HUES6 (cell line): ENCODE results near the gene POU3F3.

Experiments used
- H3K27ac ChIP-seq: 2 replicates; pipeline ENCODE4 v1.7.0; 2013; ENCODE audit warnings: low read depth, mild to moderate bottlenecking, low read length, inconsistent platforms
- H3K27me3 ChIP-seq: 2 replicates; pipeline ENCODE4 v1.6.1; 2013; ENCODE audit warnings: low read length; ENCODE audit not compliant: control insufficient read depth, insufficient read depth
- H3K36me3 ChIP-seq: 2 replicates; pipeline ENCODE4 v1.6.1; 2013; ENCODE audit warnings: low read length; ENCODE audit not compliant: control insufficient read depth, insufficient read depth
- H3K4me1 ChIP-seq: 2 replicates; pipeline ENCODE4 v1.6.1; 2013; ENCODE audit warnings: low read length; ENCODE audit not compliant: control insufficient read depth, insufficient read depth
- H3K4me3 ChIP-seq: 2 replicates; pipeline ENCODE4 v1.5.1; 2013; ENCODE audit warnings: low read depth, low read length
- H3K9ac ChIP-seq: one replicate; pipeline ENCODE4 v1.6.1; 2013; ENCODE audit warnings: mild to moderate bottlenecking, low read length
- H3K9me3 ChIP-seq: 2 replicates; pipeline ENCODE4 v1.6.1; 2013; ENCODE audit warnings: low read depth, low read length; ENCODE audit not compliant: control insufficient read depth, insufficient read depth

The POU3F3 gene

DNA sequence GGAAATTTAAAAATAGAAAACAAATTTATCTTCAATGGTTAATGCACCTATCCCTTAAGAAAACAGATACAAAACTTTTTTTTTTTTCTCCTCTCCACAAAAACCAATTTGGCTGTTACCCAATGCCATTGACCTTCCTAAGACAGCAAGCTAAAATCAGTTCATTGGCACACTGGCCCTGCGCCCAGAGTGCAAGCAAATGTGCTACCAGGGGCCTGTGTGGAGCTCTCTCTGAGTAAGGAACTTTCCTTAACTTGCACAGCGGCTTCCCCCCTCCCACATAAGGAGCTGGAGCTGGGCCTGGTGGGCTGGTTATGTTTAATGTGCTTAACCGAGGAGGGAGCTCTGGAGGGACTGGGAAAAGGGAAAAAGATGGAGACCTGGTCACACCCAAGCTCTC, 17.6 kb upstream of the POU3F3 start:
- no peaks in the 10 kb centered on the region for H3K4me1 ChIP-seq
- no peaks in the 10 kb centered on the region for H3K36me3 ChIP-seq
- no peak overlapping the region for H3K9ac ChIP-seq
- no peak overlapping the region for H3K4me3 ChIP-seq
- H3K27me3 ChIP-seq, result peaks cover 12% of the 10 kb centered on the region
- no peaks in the 10 kb centered on the region for H3K9me3 ChIP-seq
- no peak overlapping the region for H3K27ac ChIP-seq

DNA sequence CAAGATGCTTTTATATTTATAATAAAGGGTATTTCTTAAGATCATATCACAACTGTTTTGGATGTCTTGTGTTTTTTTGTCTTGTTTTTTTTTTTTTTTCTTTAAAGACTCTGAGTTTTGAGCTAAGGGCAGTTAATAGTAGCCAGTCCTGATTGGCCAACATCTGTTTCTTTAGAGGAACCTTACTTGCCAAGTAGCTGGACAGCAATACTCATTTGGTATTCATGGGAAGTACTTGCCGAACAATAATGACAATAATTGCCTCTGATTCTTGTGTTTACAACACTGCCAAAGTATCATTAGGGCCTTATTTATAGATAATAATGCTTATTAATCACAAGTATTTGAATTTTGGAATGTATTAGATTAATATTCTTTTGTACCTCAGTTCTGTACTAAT, 17.1 kb upstream of the POU3F3 start:
- Histone ChIP-seq H3K27ac (no peak overlapping the region), H3K36me3 (no peaks in the 10 kb centered on the region), H3K4me3 (no peak overlapping the region), H3K4me1 (no peaks in the 10 kb centered on the region), H3K27me3 (peaks cover 18% of the 10 kb centered on the region), H3K9ac (no peak overlapping the region), H3K9me3 (no peaks in the 10 kb centered on the region)

DNA sequence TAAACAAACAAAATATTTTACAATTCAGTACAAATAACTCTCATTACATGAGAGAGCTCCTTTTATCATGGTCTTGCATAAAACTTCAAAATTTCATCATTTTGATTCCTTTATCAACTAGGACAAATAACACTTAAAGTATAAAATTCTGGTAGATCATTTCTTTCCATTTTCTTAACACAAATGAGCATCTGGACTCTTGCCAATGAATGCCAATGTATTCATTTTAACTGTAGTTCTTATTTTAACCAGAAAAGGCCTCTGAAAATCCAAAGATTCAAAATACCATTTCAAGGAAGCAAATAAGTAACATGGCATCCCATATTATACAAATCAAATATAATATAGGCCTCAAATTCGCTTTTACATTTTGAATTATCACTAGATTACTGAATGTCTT, 13.8 kb upstream of the POU3F3 start:
- H3K4me3 ChIP-seq, result no peak overlapping the region
- peaks cover 16% of the 10 kb centered on the region for H3K4me1 ChIP-seq
- H3K27me3 ChIP-seq, result peaks cover 51% of the 10 kb centered on the region
- H3K27ac ChIP-seq, result no peak overlapping the region
- H3K36me3 ChIP-seq, result no peaks in the 10 kb centered on the region
- H3K9ac ChIP-seq, result no peak overlapping the region
- no peaks in the 10 kb centered on the region for H3K9me3 ChIP-seq

DNA sequence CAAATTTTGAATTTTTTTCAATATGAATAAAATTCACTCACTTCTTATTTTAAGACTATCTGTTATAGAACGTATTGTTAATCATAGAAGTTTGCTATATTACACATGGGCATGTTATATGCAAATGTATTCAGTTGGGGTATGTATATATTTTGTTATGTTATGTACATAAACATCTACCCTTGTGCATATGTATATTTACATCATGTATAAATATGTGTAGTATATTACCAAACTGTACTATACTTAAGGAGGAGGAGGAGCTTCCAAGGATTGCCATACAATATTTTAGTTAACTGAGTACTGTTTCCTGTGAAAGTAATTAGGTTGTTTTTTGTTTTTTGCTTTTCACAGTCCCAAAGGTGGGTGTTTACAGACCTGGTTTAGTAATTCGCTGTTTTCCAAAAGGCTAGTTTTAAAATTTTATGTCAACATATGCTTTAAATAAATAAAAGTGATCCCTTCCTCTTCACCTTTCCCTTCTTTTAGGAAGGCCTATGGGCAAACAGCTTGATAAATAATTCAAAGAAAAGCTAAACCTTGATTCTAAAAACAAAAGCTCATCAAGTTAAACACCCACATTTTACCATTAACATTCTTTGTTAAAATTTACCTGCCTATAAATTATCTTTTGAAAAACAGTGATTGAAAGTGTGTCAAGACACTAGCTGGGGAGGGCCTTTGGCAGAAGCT, 12.9 kb upstream of the POU3F3 start:
- no peak overlapping the region for H3K4me3 ChIP-seq
- no peaks in the 10 kb centered on the region for H3K9me3 ChIP-seq
- no peaks in the 10 kb centered on the region for H3K36me3 ChIP-seq
- H3K27ac ChIP-seq, result no peak overlapping the region
- no peak overlapping the region for H3K9ac ChIP-seq
- H3K27me3 ChIP-seq, result peaks cover 60% of the 10 kb centered on the region
- peaks cover 19% of the 10 kb centered on the region for H3K4me1 ChIP-seq

DNA sequence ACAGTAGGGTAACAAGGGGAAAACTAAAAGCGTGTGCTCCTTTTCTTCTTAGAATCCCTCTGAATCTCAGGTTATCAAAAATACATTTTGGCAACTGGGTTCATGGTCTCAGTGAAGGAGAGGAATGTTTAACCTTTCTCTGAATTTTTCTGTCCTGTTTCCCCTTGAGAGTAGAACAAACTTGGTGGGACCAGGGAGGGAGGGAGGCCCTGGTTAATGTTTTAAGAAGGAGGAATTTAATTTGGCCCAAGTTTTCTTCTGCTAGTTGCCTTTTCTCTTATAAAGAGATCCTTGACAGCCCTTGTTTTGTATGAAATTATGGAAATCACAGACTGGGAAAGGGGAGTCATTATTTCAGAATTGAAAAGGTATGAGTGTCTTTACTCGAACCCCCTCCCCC, 12.2 kb upstream of the POU3F3 start:
- Histone ChIP-seq H3K27me3 (peaks cover 67% of the 10 kb centered on the region), H3K27ac (no peak overlapping the region), H3K9ac (no peak overlapping the region), H3K4me1 (peaks cover 26% of the 10 kb centered on the region), H3K36me3 (no peaks in the 10 kb centered on the region), H3K4me3 (peak overlapping the region; percentile 53; the same call in 1 of the 2 replicates), H3K9me3 (no peaks in the 10 kb centered on the region)

DNA sequence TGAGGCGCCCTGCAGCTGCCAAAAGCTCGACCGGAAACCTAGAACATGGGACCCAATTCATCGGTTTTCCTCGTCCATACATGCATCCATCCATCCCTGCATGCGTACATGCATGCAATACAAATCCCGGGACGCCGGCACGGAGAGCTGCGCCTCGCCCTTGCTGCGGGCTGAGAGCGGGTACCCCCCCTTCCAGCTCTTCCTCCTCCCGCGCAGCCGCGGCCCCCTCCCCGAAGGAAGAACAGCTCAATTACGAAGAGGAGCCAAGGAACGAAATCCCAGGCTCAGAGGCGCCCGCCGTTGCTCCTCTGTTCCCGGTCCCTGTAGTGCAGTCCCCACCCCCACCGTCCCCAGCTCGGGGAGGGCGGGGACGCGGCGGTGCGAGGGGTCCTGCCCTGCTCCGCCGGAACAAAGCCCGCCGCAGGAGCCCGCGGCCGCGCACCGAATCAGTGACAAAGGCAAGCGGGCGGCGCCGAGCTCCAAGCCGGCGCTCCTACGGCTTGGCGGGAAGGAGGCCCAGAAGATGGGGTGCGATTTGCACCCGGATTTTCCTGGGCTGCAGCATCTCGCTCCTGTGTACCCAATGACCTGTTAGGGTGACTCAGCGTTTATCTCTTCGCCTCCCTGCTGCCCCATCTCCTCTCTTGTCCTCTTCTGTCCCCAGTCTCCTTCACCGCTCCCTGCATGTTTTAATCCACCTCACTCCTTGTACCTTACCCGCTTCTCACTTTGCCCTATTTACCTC, 8.9 kb upstream of the POU3F3 start:
- Histone ChIP-seq H3K27ac (no peak overlapping the region), H3K9me3 (no peaks in the 10 kb centered on the region), H3K36me3 (no peaks in the 10 kb centered on the region), H3K4me1 (peaks cover 36% of the 10 kb centered on the region), H3K9ac (peak overlapping the region; percentile 38), H3K27me3 (peaks cover 95% of the 10 kb centered on the region), H3K4me3 (peak overlapping the region; percentile 53)

DNA sequence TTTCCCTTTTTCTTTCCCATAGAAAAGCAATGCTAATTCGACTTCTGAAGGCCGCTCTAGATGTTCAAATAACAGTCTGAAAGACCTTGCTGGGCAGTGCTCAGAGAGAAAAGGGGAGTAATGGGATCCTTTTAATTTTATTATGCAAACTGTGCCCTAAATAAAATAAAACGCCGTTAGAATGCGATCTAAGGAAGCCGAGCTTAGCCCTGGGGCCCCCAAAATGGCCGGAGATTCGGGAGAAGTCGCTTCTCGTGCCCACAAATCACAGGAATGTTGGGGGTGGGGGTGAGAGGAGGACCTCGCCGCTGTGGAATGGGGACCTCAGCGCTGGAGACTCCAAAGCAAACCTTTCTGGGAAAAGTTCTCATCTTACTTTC, 8.4 kb upstream of the POU3F3 start:
- no peaks in the 10 kb centered on the region for H3K9me3 ChIP-seq
- H3K36me3 ChIP-seq, result no peaks in the 10 kb centered on the region
- H3K4me1 ChIP-seq, result peaks cover 41% of the 10 kb centered on the region
- H3K4me3 ChIP-seq, result peak overlapping the region; percentile 53
- no peak overlapping the region for H3K27ac ChIP-seq
- peaks cover 100% of the 10 kb centered on the region for H3K27me3 ChIP-seq
- H3K9ac ChIP-seq, result peak overlapping the region; percentile 3

DNA sequence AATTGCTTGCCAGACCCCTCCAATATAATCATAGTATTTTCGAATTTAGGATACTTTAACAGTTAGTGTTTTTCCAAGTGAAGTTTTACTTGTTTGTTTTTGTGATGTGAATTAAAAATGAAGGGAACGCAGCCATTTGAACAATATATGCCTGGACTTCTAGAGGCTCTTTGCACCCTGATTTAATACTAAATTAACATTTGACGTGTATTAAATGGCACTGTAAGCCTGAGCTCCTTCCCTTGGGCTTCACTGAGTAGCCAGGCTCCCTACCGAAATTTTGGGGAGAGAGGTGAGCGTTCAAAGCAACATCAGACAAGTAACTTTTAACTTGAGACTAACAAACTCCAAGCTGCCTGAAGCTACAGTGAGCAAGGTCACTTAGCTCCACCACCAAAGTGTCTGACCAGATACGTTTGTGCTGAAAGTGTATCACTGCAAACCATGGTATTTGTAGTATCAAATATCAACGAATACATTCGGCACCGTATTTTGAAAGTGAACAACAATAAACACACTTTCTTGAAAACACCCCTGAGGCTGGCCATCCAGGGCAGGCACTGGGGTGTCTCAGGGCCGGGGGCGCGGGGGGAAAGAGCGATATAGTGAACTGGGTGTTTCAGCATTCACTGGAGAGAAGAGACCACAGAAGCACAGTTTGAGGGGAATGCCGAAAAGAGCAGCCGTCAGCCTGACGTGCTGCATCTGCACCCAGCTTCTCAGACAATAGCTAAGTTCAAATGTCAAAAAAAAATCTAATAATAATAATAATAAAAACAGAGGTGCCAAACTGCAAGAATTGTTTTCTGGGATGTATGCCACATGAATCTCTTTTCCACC, 7.7 kb upstream of the POU3F3 start:
- Histone ChIP-seq H3K4me1 (peaks cover 42% of the 10 kb centered on the region), H3K4me3 (peak overlapping the region; percentile 53; the same call in 1 of the 2 replicates), H3K27me3 (peaks cover 100% of the 10 kb centered on the region)

DNA sequence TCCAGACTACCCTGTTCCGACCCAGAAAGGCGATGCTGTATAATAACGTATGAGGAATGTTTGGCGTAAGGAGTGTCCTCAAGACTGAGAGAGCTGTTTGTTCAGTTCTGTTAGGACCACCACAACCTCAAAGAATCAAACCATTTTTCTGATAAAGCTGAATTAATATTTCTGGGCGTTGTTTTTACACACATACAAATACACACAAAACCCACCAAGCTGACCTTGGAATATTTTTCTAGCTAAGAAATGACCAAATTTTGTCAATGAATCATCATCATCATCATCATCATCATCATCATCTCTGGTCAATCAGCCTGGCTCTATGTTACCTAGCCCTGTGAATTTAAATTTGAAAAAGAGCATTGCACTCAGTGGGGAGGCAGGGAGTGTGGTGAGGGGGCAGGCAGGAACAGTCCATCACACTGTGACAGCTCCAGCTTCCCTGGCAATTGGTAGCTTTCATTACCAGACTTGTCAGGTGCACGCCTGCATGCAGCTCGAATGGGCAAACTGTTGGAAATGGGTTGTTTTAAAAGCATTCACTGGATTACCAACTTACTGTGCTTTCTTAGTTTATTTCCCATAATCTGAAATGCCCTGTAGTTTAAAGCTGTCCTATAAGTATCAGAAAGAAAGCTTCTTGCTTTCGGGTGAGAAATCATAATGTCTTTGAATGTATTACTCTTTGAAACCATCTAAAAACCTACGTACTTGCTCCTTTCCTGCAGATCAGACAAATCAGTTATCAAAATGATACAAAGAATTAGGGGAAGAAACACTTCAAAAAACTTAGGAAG, 6.9 kb upstream of the POU3F3 start:
- H3K4me1 ChIP-seq, result peaks cover 47% of the 10 kb centered on the region
- H3K27ac ChIP-seq, result no peak overlapping the region
- no peaks in the 10 kb centered on the region for H3K36me3 ChIP-seq
- H3K9ac ChIP-seq, result no peak overlapping the region
- no peaks in the 10 kb centered on the region for H3K9me3 ChIP-seq
- H3K27me3 ChIP-seq, result peaks cover 100% of the 10 kb centered on the region
- no peak overlapping the region for H3K4me3 ChIP-seq

More for the DNA sequence above, 7.7 kb upstream of the POU3F3 start:
- H3K9me3 ChIP-seq, result no peaks in the 10 kb centered on the region
- H3K27ac ChIP-seq, result no peak overlapping the region
- no peak overlapping the region for H3K9ac ChIP-seq
- no peaks in the 10 kb centered on the region for H3K36me3 ChIP-seq

DNA sequence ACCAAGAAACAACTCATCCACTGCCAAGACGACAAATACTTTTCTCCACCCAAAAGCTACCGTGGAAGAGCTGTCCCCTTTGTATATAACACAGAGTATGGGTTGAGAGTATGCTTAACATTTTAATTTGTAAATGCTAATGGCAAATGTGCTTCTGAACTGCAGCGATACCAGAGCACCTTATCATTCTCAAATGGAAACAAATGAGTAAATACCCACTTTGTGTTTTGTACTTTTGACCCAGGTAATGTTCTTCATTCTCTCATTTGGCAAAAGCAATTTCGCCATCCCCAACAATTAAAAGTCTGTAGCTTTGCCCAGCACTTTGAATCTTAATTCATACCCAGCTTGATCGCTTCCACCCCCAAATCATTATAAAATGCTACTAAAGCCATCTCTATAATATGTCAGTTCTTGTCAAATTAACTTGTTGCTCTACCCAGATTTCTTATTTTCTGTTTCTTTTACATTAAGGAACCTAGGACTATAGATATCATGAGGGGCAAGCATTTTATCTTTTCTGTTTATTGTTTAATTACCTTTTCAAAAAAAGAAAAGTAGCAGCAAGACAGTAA, 6.2 kb upstream of the POU3F3 start:
- Histone ChIP-seq H3K9me3 (no peaks in the 10 kb centered on the region), H3K27me3 (peaks cover 100% of the 10 kb centered on the region), H3K36me3 (no peaks in the 10 kb centered on the region), H3K27ac (no peak overlapping the region), H3K9ac (no peak overlapping the region), H3K4me1 (peaks cover 47% of the 10 kb centered on the region), H3K4me3 (no peak overlapping the region)
